Stomach (tissue), 9 donors: Measurements from ENCODE around the gene CERS3. TPM values are rescaled to one million over a fixed set of nuclear protein-coding genes. Genes with fewer than 3 reads are reported as not detected.
"Not testable (repeated sequence)": the region's sequence is repeated elsewhere in the genome, so short reads cannot be mapped to it uniquely, and the experiment has no call there.

Experiments used
- DNase-seq, 2 donors: peaks; one replicate each; pipeline versions ENCODE4 v3.0.0 to v3.0.0-alpha.2; 2013 to 2019
- H3K27ac ChIP-seq, 5 donors: fragments of 200-600 bp in 4 of 5; sonication (generic) in 4 of 5; one replicate each; pipeline ENCODE4 v1.5.1; 2013 to 2019; ENCODE audit warnings: mild to moderate bottlenecking in 1 of 5, moderate library complexity in 1 of 5
- H3K27me3 ChIP-seq, 3 donors: fragments of 200-600 bp; sonication (generic); one replicate each; pipeline ENCODE4 v1.5.1; 2017 to 2019; ENCODE audit warnings: mixed run types in 1 of 3
- H3K36me3 ChIP-seq, 4 donors: fragments of 200-600 bp; sonication (generic); 1 replicate in 3 of 4; 2 replicates in 1 of 4; pipeline ENCODE4 v1.5.1; 2016 to 2019
- H3K4me1 ChIP-seq, 4 donors: fragments of 200-600 bp; sonication (generic); one replicate each; pipeline ENCODE4 v1.5.1; 2016 to 2019
- H3K4me3 ChIP-seq, 4 donors: fragments of 200-600 bp; sonication (generic) in 3 of 4; one replicate each; pipeline ENCODE4 v1.5.1; 2016 to 2019; ENCODE audit warnings: mild to moderate bottlenecking in 1 of 4
- H3K9me3 ChIP-seq, 4 donors: fragments of 200-600 bp; sonication (generic); one replicate each; pipeline ENCODE4 v1.5.1; 2016 to 2019
- CTCF ChIP-seq, 7 experiments: fragments of 450-650 bp in 4 of 7; fragments of 200-600 bp in 3 of 7; sonication (generic) in 3 of 7; IDR thresholded peaks; one replicate each; pipeline ENCODE4 v1.5.1; 2016 to 2019; ENCODE audit warnings: antibody characterized with exemption in 7 of 7, control low read depth in 2 of 7, mild to moderate bottlenecking in 1 of 7
- EP300 ChIP-seq: sonication (generic); formaldehyde crosslinking; IDR thresholded peaks from one replicate; pipeline ENCODE4 v1.6.1; 2017; ENCODE audit warnings: antibody characterized with exemption
- POLR2A ChIP-seq, 4 donors: fragments of 450-650 bp; IDR thresholded peaks; one replicate each; pipeline ENCODE4 v1.6.1; 2016; ENCODE audit warnings: antibody characterized with exemption in 4 of 4, control low read depth in 2 of 4, mild to moderate bottlenecking in 1 of 4, moderate library complexity in 1 of 4
- POLR2AphosphoS5 ChIP-seq, 3 donors: sonication (generic); formaldehyde crosslinking; IDR thresholded peaks; one replicate each; pipeline ENCODE4 v1.6.1; 2016; ENCODE audit warnings: antibody characterized with exemption in 3 of 3
- WGBS, 5 donors: extraction: QIAGEN DNeasy Blood & Tissue Kit in 3 of 5; methylation state at CpG; one replicate each; pipeline versions ENCODE4 v1.1.5 to v1.1.7; 2013 to 2018; 5-methylcytosine and 5-hydroxymethylcytosine counted together
- intact Hi-C: fragments of 100-400 bp; cut with DNase I; formaldehyde crosslinking; loops from one replicate; pipeline ENCODE4 v1.15.1; 2023; ENCODE audit warnings: low total_unique reads
- polyA plus RNA-seq, 3 donors: library from polyadenylated mRNA; stranded (reverse); fragments of 200-250 nt; gene quantifications; one replicate each; pipeline ENCODE4 v1.2.3, GENCODE V29; 2013
- total RNA-seq, 5 donors: library from RNA; depleted of rRNA; stranded (reverse); fragments of >200 nt; gene quantifications; one replicate each; pipeline versions ENCODE4 v1.1.0 to v1.2.3, GENCODE V29; 2014 to 2016
- donor health status: healthy with polysubstance abuse.
- donor health status: Bipolar disorder and iron deficiency.
- donor health status: healthy.

The CERS3 gene
- total and polyA plus RNA-seq, 8 donors, result 0.18 to 27.8 TPM; not detected in 6

GRCh38 chr15:100461049-100461448 lies 67.7 kb downstream of the CERS3 start:
- TF ChIP-seq POLR2AphosphoS5 (IDR thresholded peaks at IDR 0.05), result no peak
- TF ChIP-seq CTCF (IDR thresholded peaks at IDR 0.05), result no peak
- no peak for TF ChIP-seq EP300
- TF ChIP-seq POLR2A (IDR thresholded peaks at IDR 0.05), result no peak
- Histone ChIP-seq H3K27ac (no peak overlapping the region), H3K9me3 (peaks cover 3 to 27% (median 14%) of the 10 kb centered on the region in 4 donors), H3K4me3 (no peak overlapping the region), H3K27me3 (no peaks in the 10 kb centered on the region), H3K4me1 (no peaks in the 10 kb centered on the region), H3K36me3 (no peaks in the 10 kb centered on the region)
- DNase-seq, result no peak
- intact Hi-C loops, result no loop called here
- 32 to 72% (median 58%) methylated on average over 2 of the region's 2 CpGs for WGBS, 5 donors

- Histone ChIP-seq H3K27ac (no peak overlapping the region), H3K9me3 (peaks cover 3 to 28% (median 14%) of the 10 kb centered on the region in 4 donors), H3K36me3 (no peaks in the 10 kb centered on the region), H3K4me3 (no peak overlapping the region), H3K4me1 (no peaks in the 10 kb centered on the region), H3K27me3 (no peaks in the 10 kb centered on the region)
- intact Hi-C loops, result no loop called here
- WGBS, 5 donors, result 69 to 86% (median 74%) methylated on average over 1 of the region's 1 CpG
- TF ChIP-seq POLR2AphosphoS5 (IDR thresholded peaks at IDR 0.05) (no peak), EP300 (no peak), CTCF (IDR thresholded peaks at IDR 0.05) (no peak), POLR2A (IDR thresholded peaks at IDR 0.05) (no peak)
- no peak for DNase-seq
Observed at GRCh38 chr15:100457201-100457600, 71.5 kb downstream of the CERS3 start.

GRCh38 chr15:100454148-100454547 lies 74.6 kb downstream of the CERS3 start:
- no peak for TF ChIP-seq POLR2AphosphoS5 (IDR thresholded peaks at IDR 0.05)
- no peak for TF ChIP-seq POLR2A (IDR thresholded peaks at IDR 0.05)
- no peak for TF ChIP-seq CTCF (IDR thresholded peaks at IDR 0.05)
- no peak for TF ChIP-seq EP300
- no peak overlapping the region for H3K4me3 ChIP-seq
- H3K36me3 ChIP-seq, result no peaks in the 10 kb centered on the region
- H3K27ac ChIP-seq, result no peak overlapping the region
- 57 to 73% (median 66%) methylated on average over 2 of the region's 2 CpGs for WGBS, 5 donors
- intact Hi-C loops, result no loop called here
- no peak for DNase-seq
- no peaks in the 10 kb centered on the region for H3K27me3 ChIP-seq
- H3K9me3 ChIP-seq, result peaks cover 0 to 36% (median 28%) of the 10 kb centered on the region in 4 donors
- no peaks in the 10 kb centered on the region for H3K4me1 ChIP-seq

- no peaks in the 10 kb centered on the region for H3K4me1 ChIP-seq
- H3K27me3 ChIP-seq, result no peaks in the 10 kb centered on the region
- 63 to 76% (median 73%) methylated on average over 2 of the region's 2 CpGs for WGBS, 5 donors
Observed at GRCh38 chr15:100448481-100448880, 80.3 kb downstream of the CERS3 start.

GRCh38 chr15:100441063-100441462 lies 87.7 kb downstream of the CERS3 start:
- WGBS, 5 donors, result 67 to 80% (median 77%) methylated on average over 10 to 11 of the region's 11 CpGs
- H3K27me3 ChIP-seq, H3K9me3 ChIP-seq, H3K36me3 ChIP-seq, DNase-seq, H3K4me3 ChIP-seq, H3K27ac ChIP-seq: not testable (repeated sequence)
- intact Hi-C loops, result loop anchor here (10.0 kb wide), 1 partner anchor 634 kb away; no protein-coding TSS in a partner anchor
- H3K4me1 ChIP-seq, result peaks cover 0 to 13% (median 4%) of the 10 kb centered on the region in 4 donors

More at GRCh38 chr15:100448481-100448880, 80.3 kb downstream of the CERS3 start:
- TF ChIP-seq POLR2A (IDR thresholded peaks at IDR 0.05), result no peak
- DNase-seq, result no peak
- Histone ChIP-seq H3K36me3 (no peaks in the 10 kb centered on the region), H3K27ac (no peak overlapping the region), H3K4me3 (no peak overlapping the region), H3K9me3 (peaks cover 0 to 20% (median 12%) of the 10 kb centered on the region in 4 donors)
- intact Hi-C loops, result loop anchor here (10.0 kb wide), 1 partner anchor 626 kb away; no protein-coding TSS in a partner anchor
